Endothelial cell of umbilical vein (primary cell): ENCODE measurements around the gene PGF.

Experiments
- CTCF ChIP-seq, 2 donors: IDR thresholded peaks; 1 replicate in 1 of 2; 2 replicates in 1 of 2; pipeline ENCODE4 v1.5.1; 2011; ENCODE audit warnings: low read length in 2 of 2, mild to moderate bottlenecking in 2 of 2, moderate library complexity in 2 of 2, control low read depth in 1 of 2, inconsistent platforms in 1 of 2, low read depth in 1 of 2; ENCODE audit not compliant: insufficient read depth in 1 of 2; ENCODE audit errors: extremely low read depth in 1 of 2
- EZH2 ChIP-seq: IDR thresholded peaks from 2 replicates; pipeline ENCODE4 v1.6.1; 2012; ENCODE audit warnings: borderline replicate concordance, low read depth, mild to moderate bottlenecking, moderate library complexity, low read length, inconsistent platforms; ENCODE audit not compliant: severe bottlenecking
- POLR2A ChIP-seq: IDR thresholded peaks from 2 replicates; pipeline ENCODE4 v1.6.1; 2012; ENCODE audit warnings: low read depth, mild to moderate bottlenecking, control low read depth, low read length

DNA sequence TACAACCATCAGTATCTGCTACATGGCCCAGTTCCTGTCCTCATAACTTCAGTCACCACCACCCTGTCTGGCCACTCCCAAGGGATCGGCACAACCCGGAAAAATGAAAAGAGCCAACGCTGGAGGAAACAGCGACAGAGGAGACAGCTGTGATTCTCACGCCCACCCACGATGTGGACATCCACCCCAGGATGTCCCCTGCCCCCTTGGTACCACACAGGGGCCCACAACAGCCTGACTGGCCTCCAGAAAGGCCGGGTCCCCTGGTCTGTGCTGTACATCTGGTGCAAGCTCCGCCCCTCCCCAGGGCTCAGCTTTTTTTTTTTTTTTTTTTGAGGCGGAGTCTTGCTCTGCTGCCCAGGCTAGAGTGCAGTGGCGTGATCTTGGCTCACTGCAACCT, 44.8 kb downstream of the PGF start:
- TF ChIP-seq CTCF (IDR thresholded peaks at IDR 0.05; ENCODE audit: extremely low read depth in 1 of 2, insufficient read depth in 1 of 2, low read depth in 1 of 2, low read length in 2 of 2) = no peak
- no peak for TF ChIP-seq EZH2
- TF ChIP-seq POLR2A = no peak
